ENCODE data around the gene CTSK.

- TF ChIP-seq CTCF (IDR thresholded peaks at IDR 0.05 in 2 of 3, conservative IDR thresholded peaks at IDR 0.05 in 1 of 3; ENCODE audit: borderline replicate concordance in 1 of 3, insufficient read depth in 1 of 3, low read depth in 2 of 3, low read length in 2 of 3): no peak
- no peak for TF ChIP-seq POLR2A (IDR thresholded peaks at IDR 0.05; ENCODE audit: borderline replicate concordance, extremely low read depth, insufficient read depth, insufficient read length)
- no peak for TF ChIP-seq YY1 (IDR thresholded peaks at IDR 0.05; ENCODE audit: extremely low read depth, insufficient replicate concordance, low read depth, low read length)
- no peak for TF ChIP-seq ATF3 (IDR thresholded peaks at IDR 0.05)
- TF ChIP-seq EZH2 (IDR thresholded peaks at IDR 0.05): no peak
- TF ChIP-seq EZH2phosphoT487 (IDR thresholded peaks at IDR 0.05; ENCODE audit: borderline replicate concordance): no peak
- TF ChIP-seq POLR2AphosphoS5 (IDR thresholded peaks at IDR 0.05; ENCODE audit: low read depth, low read length): no peak
- no peak for TF ChIP-seq MAX (IDR thresholded peaks at IDR 0.05)
These were observed 35.4 kb upstream of the CTSK start for GRCh38 chr1:150843474-150843873.
